NCI-H187 treated with DMSO at 0.1 percent for 48 hours (cell line): ENCODE results near the gene UNC13B.
"Not testable (repeated sequence)": the region's sequence is repeated elsewhere in the genome, so short reads cannot be mapped to it uniquely, and the experiment has no call there.

Experiments used
- DNase-seq: peaks from one replicate; lab custom pipeline; 2025; lab: John Stamatoyannopoulos, UW

UNC13B gene

DNA sequence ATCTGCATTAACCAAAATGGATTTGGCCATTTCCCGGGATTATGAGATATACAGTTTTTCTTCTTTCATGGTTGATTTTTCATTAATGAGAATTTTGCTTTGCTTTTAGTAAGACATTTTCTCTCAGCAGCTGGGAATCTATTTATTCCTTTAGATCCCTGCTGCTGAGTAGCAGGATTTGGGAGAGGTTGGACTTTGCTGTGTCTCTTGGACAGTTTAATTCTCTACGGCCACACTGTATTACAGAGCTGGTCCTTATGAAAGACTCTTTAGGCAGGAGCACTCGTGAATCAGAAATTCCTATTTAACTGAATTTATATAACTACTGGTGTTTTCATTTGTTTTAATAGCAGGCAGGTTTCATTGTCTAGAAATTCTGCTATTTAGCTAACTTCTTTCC is 1.6 kb downstream of the UNC13B start:
- DNase-seq: no peak

DNA sequence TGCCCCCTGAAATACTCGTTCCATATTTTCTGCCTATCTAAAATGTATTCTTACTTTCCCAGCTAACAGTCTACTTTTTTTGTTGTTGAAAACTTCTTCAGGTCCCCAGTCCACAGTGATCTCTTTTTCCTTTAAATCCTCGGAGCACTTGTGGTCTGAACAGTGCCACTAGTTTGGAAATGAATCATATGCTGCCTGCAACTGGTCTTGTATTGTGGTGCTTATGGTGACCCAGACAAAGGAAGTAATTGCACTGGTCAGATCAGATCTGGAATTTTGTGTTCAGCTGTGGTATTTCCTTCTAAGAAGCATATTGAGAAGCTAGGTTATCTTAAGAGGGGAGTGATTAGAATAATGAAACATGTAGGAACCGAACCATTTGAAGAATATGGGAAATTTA is 2.9 kb downstream of the UNC13B start:
- no peak for DNase-seq

DNA sequence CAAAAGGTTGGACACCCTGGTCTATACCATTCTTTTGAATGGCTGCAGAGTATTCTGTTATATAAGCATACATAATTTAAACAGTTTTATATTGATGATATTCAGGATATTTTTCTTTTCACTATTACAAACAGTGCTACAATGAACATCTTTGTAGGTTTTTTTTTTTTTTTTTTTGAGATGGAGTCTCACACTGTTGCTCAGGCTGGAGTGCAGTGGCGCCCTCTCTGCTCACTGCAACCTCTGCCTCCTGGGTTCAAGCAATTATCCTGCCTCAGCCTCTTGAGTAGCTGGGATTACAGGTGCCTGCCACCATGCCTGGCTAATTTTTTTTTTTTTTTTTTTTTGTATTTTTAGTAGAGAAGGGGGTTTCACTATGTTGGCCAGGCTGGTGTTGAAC is 5.6 kb downstream of the UNC13B start:
- not testable (repeated sequence) for DNase-seq

DNA sequence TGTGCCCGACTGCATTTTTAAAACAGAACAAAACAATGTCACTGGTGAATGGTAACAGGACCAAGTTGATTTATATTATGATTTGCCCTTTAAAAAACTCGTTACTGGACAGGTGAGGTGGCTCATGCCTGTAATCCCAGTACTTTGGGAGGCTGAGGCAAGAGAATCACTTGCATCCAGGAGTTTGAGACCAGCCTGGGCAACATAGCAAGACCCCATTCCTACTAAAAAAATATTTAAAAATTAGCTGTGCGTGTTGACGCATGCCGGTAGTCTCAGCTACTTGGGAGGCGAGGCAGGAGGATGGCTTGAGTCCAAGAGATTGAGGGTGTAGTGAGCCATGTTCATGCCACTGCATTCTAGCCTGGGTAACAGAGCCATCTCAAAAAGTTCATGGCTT is 7.2 kb downstream of the UNC13B start:
- no peak for DNase-seq

DNA sequence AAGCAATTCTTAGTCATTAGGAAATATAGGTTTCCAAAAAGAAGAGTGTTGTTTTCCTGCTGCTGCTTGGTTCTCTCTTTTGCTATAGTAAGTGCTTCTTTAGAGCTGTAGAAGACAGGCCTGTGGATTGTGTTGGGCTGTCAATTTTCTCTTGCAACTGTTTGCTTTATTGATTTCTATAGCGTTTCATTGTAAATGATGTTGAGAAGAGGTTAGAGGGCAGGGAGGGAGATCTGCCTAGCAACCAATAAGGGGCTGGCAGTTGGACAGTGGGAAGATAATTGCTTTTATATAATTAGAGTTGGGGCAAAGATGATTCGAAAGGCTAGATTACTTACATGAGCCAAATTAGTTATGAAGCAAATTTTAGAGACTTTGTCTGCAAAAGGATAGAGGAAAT is 11.1 kb downstream of the UNC13B start:
- no peak for DNase-seq

DNA sequence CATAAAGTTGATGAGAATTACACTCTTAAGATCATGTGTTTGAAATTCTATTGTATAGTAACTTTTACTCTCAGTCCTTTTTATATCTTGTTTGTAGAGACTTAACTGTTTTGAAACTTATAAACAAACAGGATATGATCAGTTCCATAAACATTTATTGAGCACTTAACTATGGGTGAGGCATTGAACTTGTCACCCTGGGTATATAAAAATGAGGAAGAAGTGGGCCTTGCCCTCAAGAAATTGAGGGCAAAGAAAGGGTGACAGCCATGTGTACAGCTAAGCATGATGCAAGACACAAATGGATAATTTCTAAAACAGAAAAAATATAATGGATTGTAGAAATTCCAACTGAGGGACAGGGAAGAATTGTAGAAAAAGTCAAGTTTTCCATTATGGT is 15.7 kb downstream of the UNC13B start:
- no peak for DNase-seq

DNA sequence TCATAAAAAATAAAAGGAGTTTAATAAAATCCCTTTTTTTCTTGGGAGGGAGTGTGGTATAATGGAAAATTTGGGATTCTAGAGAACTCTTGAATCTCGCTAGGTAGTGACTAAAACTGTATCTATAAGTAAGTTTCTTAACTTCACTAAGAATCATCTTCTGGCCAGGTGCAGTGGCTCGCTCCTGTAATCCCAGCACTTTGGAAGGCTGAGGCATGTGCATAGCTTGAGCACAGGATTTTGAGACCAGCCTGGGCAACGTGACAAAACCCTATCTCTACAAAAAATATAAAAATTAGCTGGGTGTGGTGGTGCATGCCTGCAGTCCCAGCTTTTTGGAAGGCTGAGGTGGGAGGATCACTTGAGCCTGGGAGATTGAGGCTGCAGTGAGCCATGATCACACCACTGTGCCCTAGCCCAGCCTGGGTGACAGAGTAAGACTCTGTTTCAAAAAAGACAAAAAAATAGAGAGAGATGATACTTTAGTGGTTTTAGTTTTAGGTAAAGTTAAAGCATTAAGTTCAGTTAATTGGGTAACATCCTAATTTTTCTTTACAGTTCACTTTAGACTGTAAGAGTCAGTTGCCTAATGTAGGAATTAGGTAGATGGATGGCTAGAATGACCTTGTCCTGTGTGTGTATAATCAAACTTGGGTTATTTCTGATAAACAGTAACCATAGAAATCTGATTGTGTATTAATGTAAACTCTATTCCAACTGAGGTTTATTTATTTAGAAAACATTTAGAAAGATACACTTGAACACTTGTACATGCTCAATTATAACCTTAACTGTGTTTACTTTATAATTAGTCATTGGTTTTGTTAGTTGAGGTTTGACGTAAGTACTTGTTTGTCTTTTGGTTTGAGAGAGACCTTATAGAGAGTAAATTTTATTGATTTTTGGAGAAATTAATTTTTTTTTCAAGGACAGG is 17.8 kb downstream of the UNC13B start:
- no peak for DNase-seq

DNA sequence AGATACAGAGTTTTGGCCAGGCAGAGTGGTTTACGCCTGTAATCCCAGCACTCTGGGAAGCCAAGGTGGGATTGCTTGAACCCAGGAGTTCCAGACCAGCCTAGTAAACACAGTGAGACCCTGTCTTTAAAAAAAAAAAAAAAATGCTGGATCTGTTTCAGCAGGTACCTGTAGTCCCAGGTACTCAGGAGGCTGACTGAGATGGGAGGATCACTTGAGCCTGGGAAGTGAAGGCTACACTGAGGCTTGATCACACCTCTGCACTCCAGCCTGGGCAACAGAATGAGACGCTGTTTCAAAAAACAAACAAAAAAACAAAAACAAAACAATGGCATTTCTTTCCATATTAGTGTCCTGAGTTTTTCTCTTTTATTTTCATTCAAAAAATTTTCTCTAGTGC is 19.0 kb downstream of the UNC13B start:
- no peak for DNase-seq

DNA sequence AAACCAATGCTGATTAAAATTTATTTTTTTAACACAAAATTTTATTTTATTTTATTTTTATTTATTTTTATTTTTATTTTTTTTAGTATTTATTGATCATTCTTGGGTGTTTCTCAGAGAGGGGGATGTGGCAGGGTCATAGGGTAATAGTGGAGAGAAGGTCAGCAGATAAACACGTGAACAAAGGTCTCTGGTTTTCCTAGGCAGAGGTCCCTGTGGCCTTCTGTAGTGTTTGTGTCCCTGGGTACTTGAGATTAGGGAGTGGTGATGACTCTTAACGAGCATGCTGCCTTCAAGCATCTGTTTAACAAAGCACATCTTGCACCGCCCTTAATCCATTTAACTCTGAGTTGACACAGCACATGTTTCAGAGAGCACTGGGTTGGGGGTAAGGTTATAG is 20.6 kb downstream of the UNC13B start:
- not testable (repeated sequence) for DNase-seq

DNA sequence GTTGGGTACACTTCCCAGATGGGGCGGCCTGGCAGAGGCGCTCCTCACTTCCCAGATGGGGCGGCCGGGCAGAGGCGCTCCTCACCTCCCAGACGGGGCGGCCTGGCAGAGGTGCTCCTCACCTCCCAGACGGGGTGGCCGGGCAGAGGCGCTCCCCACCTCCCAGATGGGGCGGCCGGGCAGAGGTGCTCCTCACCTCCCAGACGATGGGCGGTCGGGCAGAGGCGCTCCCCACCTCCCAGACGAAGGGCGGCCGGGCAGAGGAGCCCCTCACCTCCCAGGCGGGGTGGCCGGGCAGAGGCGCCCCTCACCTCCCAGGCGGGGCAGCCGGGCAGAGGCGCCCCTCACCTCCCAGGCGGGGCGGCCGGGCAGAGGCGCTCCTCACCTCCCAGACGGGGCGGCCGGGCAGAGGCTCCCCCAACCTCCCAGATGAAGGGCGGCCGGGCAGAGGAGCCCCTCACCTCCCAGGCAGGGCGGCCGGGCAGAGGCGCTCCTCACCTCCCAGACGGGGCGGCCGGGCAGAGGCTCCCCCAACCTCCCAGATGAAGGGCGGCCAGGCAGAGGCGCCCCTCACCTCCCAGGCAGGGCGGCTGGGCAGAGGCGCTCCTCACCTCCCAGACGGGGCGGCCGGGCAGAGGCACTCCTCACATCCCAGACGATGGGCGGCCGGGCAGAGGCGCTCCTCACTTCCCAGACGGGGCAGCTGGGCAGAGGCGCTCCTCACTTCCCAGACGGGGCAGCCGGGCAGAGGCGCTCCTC is 21.4 kb downstream of the UNC13B start:
- DNase-seq: not testable (repeated sequence)

DNA sequence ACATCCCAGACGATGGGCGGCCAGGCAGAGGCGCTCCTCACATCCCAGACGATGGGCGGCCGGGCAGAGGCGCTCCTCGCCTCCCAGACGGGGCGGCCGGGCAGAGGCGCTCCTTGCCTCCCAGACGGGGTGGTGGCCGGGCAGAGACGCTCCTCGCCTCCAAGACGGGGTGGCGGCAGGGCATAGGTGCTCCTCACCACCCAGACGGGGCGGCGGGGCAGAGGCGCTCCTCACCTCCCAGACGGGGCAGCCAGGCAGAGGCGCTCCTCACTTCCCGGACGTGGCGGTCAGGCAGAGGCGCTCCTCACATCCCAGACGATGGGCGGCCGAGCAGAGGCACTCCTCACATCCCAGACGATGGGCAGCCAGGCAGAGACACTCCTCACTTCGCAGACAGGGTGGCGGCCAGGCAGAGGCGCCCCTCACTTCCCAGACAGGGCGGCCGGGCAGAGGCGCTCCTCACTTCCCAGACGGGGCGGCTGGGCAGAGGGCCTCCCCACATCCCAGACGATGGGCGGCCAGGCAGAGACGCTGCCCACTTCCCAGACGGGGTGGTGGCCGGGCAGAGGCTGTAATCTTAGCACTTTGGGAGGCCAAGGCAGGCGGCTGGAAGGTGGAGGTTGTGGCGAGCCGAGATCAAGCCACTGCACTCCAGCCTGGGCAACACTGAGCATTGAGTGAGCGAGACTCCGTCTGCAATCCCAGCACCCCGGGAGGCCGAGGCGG is 22.1 kb downstream of the UNC13B start:
- DNase-seq: not testable (repeated sequence)

DNA sequence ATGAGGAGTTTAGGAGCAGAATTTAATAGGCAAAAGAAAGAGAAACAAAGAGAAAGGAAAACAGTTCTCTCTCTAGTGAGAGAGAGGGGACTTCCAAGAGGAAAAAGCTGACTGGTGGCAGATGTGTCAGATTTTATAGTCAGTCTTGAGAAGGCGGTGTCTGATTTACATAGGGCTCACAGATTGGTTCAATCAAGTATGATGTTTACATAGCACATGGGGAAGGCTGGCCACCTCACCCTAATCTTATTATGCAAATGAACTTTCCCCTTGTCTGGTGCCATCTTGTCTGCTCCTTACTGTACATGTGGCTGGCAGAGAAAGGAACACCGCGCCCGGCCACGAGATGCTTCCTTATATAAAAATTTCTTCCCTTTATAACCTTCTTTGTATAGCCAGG is 24.7 kb downstream of the UNC13B start:
- DNase-seq: no peak

DNA sequence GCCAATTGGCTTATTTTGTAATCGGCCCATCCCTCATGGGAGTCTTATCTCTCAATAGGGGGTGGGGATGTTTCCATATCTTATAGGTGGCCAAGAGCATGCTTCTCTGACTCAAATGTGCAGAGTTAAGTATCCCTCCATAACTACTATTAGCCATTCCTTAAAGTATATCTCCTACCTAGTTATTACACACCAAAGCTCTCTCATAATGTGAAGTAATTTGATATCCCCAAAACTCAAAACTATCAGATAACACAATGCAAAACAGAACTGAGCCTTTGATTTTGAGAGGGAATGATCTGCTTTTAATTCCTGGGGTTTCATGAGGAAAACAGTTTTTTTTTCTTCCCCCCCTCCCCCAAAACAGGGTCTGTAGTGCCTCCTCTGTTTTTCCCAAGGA is 28.4 kb downstream of the UNC13B start:
- no peak for DNase-seq

DNA sequence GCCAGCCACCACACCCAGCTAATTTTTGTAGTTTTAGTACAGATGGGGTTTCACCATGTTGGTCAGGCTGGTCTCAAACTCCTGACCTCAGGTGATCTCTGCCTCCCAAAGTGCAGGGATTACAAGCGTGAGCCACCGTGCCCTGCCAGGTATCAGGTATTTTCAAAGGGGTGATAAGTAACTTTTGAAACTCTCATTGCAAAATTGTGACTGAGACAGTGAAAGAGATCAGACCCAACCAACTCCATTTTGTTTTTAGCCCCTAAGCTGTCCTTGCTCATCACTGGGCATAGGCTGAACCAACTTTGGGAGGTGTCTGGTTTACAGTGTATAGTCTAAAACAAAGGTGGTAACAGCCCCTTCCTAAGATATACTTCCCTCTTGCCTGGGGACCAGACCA is 29.3 kb downstream of the UNC13B start:
- no peak for DNase-seq

DNA sequence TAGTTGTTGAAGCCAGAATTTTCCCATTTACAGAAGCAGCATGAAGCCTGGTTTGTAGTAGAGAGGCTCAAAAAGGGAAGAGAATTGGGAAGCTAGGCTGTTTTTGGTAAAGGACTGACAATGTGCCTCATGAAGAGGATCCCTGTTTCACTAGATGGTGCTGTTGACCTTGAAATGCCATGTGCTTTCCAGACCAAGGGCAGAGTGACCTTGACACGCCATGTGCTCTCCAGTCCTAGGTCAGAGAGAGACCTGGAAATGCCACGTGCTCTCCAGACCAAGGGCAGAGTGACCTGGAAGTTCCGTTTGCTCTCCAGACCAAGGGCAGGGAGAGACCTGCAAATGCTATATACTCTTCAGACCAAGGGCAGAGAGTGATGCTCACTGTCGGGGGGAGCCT is 32.0 kb downstream of the UNC13B start:
- DNase-seq: no peak

DNA sequence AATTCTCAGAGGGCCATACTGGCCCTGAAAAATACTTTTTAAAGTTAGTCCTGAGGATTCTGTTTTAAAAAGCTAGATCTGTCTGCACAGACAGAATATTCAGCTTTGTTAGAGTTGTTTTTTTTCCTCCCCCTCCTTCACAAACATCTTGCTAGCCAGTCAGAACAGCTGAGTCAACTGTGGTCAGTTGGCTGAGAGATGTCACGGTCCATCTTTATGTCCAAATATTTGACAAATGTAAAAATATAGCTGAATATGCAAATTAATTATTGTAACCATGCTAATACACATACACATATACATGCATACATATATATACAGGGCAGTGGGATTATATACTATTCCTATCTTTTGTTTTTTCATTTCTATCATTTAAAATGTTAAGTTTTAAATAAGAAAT is 33.9 kb downstream of the UNC13B start:
- DNase-seq: no peak

DNA sequence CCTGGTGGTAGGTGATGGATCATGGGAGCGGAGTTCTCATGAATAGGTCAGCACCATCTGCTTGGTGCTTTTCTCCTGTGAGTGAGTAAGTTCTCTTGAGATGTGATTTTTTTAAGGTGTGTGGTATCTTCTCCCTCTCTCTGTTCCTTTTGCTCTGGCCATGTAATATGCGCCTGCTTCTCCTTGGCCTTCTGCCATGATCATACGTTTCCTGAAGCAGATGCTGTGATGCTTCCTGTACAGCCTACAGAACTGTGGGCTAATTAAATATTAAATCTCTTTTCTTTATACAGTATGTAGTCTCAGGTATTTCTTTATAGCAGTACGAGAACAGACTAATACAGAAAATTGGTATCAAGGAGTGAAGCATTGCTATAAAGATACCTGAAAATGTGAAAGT is 36.4 kb downstream of the UNC13B start:
- no peak for DNase-seq

DNA sequence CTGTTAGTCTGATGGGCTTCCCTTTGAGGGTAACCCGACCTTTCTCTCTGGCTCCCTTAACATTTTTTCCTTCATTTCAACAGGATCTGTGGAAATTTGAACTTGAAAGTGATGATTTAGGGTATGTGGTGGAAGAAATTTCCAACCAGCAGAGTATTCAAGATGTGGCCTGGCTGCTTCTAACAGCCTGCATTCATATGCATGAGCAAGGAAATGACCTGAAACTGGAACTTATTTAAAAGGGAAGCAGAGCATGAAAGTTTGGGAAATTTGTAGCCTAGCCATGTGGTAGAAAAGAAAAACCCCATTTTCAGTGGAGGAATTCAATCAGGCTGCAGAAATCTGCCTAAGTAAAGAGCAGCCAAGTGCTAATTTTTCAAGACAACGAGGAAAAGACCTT is 41.7 kb downstream of the UNC13B start:
- no peak for DNase-seq

DNA sequence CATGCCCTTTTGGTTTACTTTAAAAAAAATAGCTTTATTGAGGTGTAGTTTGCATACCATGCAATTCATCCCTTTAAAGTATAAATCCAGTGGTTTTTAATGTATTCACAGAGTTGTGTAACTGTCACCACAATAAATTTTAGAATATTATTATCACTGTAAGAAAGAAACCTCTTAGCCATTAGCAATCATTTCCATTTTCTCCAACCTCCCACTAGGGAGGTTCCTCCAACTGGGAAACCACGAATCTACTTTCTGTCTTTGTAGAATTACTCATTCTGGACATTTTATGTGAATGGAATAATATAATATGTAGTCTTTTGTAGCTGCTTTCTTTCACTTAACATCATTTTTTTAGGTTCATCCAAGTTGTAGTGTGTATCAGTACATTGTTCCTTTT is 43.5 kb downstream of the UNC13B start:
- DNase-seq: no peak

DNA sequence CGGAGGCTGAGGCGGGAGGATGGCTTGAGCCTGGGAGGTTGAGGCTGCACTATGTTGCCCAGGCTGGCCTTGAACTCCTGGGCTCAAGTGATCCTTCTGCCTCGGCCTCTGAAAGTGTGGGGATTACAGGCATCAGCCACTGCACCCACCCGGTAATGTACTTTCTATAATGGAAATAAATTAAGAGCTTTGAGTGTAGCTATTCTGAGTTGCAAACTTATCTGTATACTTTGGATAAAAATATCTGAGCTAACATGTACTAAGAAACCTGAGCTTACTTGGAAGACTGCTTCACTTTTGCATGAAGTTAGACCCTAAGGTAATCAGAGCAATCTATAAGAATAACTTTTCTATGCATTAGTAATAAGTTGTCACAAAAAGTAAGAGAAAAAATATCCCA is 50.0 kb downstream of the UNC13B start:
- no peak for DNase-seq

DNA sequence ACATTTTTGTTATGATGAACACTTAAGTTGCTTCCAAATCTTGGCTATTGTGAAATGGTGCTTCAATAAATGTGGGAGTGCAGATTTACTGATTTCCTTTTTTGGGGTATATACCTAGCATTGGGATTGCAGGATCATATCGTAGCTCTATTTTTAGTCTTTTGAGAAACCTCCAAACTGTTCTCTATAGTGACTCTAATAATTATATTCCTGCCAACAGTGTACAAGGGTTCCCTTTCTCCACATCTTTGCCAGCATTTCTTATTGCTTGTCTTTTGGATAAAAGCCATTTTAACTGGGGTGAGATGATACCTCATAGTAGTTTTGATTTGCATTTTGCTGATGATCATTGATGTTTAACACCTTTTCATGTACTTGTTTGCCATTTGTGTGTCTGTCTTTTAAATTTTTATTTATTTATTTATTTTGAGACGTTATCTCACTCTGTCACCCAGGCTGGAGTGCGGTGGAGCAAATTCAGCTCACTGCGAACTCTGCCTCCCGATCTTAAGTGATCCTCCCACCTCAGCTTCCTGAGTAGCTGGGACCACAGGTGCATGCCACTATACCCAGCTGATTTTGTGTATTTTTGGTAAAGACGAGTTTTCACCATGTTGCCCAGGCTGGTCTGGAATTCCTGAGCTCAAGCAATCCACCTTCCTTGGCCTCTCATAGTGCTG is 59.0 kb downstream of the UNC13B start:
- no peak for DNase-seq

DNA sequence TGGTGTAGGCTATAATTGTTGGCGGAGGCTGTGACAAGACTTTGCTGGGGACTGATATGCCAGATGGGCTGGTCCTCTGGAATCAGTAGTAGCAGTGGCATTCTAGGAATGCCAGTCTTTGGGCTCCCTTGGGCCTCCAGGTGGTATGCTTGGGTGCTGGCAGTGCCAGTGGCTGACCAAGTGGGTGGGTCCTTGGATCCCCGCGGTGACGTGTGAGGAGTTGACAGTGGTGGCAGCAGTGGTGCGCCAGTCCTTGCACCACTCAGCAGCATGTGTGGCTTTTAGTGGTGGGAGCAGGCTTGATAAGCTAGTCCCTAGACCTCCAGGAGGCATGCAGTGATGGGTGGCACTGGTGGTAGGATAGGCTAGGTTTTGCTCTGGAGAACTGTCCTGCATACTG is 63.9 kb downstream of the UNC13B start:
- DNase-seq: no peak
